BJ (cell line): Measurements from ENCODE around the gene GOLM1. TPM values are rescaled to one million over a fixed set of nuclear protein-coding genes. Genes with fewer than 3 reads are reported as not detected.

ENCODE experiments used
- CTCF ChIA-PET: fragments of 350-600 bp; formaldehyde crosslinking; extraction: SDS; loops from one replicate; lab custom pipeline; 2021; ENCODE audit warnings: antibody characterized with exemption, inconsistent platforms; lab: Yijun Ruan, JAX
- POLR2A ChIA-PET: fragments of 300-600 bp; sonication (Branson Sonifier 250); formaldehyde crosslinking; extraction: SDS; loops from one replicate; lab custom pipeline; 2021; ENCODE audit warnings: antibody characterized with exemption; lab: Charles Lee
- DNase-seq: peaks from one replicate; pipeline ENCODE4 v3.0.0-alpha.2; 2011; ENCODE audit warnings: low read depth
- H3K27me3 ChIP-seq: 2 replicates; pipeline ENCODE4 v1.6.0; 2011; ENCODE audit warnings: low read length; ENCODE audit not compliant: control insufficient read depth, insufficient read depth
- H3K36me3 ChIP-seq: 2 replicates; pipeline ENCODE4 v1.5.1; 2011; ENCODE audit warnings: low read length; ENCODE audit not compliant: control insufficient read depth, insufficient read depth
- H3K4me3 ChIP-seq: 2 replicates; pipeline ENCODE4 v1.5.1; 2011; ENCODE audit warnings: low read depth, mild to moderate bottlenecking, control low read depth, low read length
- polyA plus RNA-seq: library from polyadenylated mRNA; depleted of rRNA; stranded (reverse); fragments of >200 nt; gene quantifications from 2 replicates; pipeline ENCODE4 v1.2.3, GENCODE V29; 2011
- TF ChIP-seq, protein P1 (sequence below): IDR thresholded peaks from 2 replicates; pipeline ENCODE4 v1.5.1; 2011; ENCODE audit warnings: low read depth, mild to moderate bottlenecking, control low read depth, inconsistent platforms, low read length, moderate library complexity; ENCODE audit not compliant: insufficient read depth

Gene GOLM1
- polyA plus RNA-seq, 1 experiment, result 34.7 TPM

DNA sequence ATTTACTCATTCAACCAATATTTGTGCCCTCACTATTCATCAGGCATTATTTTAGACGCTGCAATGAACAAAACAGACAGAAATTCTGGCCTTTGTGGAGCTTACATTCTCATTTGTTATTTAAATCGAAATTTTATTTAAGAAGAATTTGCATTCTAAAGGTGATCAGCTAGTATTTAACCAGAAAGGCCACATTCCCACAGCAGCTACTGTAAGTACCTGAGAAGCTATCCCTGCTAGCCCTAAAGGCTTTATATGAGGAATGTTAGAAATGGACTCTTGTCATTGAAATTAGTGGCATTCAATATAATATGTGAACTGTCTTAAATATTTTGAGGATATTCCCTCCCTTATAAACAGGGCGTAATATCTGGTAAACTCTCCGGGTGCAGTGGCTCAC lies 35.0 kb upstream of the GOLM1 start:
- Histone ChIP-seq H3K36me3 (no peaks in the 10 kb centered on the region), H3K27me3 (peaks cover 2% of the 10 kb centered on the region; the same call in 1 of the 2 replicates), H3K4me3 (no peak overlapping the region)
- TF ChIP-seq, protein P1, sequence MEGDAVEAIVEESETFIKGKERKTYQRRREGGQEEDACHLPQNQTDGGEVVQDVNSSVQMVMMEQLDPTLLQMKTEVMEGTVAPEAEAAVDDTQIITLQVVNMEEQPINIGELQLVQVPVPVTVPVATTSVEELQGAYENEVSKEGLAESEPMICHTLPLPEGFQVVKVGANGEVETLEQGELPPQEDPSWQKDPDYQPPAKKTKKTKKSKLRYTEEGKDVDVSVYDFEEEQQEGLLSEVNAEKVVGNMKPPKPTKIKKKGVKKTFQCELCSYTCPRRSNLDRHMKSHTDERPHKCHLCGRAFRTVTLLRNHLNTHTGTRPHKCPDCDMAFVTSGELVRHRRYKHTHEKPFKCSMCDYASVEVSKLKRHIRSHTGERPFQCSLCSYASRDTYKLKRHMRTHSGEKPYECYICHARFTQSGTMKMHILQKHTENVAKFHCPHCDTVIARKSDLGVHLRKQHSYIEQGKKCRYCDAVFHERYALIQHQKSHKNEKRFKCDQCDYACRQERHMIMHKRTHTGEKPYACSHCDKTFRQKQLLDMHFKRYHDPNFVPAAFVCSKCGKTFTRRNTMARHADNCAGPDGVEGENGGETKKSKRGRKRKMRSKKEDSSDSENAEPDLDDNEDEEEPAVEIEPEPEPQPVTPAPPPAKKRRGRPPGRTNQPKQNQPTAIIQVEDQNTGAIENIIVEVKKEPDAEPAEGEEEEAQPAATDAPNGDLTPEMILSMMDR, result no peak
- no peak for DNase-seq
- POLR2A ChIA-PET, result no interaction called here
- CTCF ChIA-PET, result no interaction called here

DNA sequence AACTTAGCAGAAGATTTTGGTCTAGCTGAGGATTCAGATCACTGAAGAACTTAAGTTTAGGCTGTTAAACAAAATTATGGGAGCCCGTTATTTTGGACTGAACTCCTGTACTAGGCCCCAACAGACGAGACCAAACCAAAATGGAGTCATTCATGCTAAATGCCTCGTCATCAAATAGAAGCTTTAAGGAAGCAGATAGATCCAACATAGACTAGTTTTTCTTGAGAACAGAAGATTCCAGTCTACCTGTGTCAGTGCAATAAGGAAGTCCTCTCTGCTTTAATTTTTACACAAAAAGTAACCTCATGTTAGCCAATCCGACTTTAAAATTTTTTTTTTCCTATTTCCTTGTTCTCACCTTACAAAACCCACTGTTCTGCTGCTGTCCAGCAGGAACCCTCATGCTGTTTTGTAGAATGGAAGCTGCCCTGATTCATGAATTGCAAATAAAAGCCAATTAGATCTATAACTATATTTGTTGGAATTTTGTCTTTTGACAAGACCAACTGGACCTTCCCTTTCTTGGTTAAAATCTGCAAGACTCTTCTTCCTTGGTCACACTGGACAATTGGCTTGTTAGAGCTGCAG lies 29.0 kb upstream of the GOLM1 start:
- peaks cover 2% of the 10 kb centered on the region; the same call in 1 of the 2 replicates for H3K27me3 ChIP-seq
- ChIA-PET CTCF (interaction anchor here (1.1 kb wide), 1 partner anchor 13 kb away, joined by 3 read pairs; no protein-coding TSS in a partner anchor), POLR2A (no interaction called here)
- no peak for DNase-seq
- no peaks in the 10 kb centered on the region for H3K36me3 ChIP-seq
- H3K4me3 ChIP-seq, result no peak overlapping the region
- TF ChIP-seq, protein P1, result no peak

DNA sequence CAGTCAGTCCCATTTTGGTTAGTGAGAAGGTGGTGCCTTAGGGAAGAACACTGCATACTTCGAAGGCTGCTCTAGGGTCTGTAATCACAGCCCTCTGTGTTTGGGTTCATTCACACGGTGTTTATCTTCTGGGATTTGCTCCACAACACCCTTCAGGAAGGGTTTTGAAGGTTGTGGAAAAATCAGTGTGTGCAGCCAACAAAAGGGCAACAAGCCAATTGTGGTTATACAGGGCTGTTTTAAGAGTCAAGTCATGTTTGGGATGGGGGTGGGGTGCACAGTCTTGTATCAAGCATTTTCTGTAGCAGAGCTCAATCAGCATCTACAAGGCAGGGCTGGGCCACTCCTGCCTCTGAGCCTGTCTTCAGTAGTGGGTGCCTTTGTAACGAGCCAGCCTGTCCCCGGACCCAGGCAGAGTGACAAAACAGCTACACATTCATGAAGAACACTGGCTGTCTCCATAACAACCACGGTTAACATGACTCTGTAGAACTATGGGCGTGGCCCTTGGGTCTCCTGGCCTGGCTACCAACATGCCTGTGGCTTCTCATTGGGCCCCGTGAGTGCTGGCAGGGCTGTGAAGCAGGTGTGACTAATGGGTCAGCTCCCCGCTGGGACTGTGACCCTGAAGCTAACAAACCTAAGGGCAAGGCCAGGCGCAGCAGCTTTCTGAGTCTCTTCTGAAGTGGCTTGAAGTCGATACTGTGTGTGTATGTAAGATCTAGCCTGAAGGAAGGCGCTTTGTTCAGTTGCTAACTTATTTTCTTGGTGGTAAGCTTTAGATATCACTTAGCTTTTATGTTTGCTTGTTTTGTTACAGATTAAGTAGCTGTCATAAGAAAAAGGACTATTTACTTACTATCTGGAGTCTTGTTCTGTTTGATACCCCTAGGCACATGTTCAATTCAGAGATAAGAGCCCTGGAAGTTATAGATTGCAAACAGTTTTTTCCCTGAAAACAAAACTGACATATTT lies 27.9 kb upstream of the GOLM1 start:
- ChIA-PET CTCF (interaction anchor here (1.1 kb wide), 1 partner anchor 14 kb away, joined by 3 read pairs; no protein-coding TSS in a partner anchor), POLR2A (no interaction called here)
- Histone ChIP-seq H3K36me3 (no peaks in the 10 kb centered on the region), H3K4me3 (no peak overlapping the region), H3K27me3 (no peaks in the 10 kb centered on the region; the same call in 1 of the 2 replicates)
- TF ChIP-seq, protein P1, result no peak
- DNase-seq, result peak; percentile 19

DNA sequence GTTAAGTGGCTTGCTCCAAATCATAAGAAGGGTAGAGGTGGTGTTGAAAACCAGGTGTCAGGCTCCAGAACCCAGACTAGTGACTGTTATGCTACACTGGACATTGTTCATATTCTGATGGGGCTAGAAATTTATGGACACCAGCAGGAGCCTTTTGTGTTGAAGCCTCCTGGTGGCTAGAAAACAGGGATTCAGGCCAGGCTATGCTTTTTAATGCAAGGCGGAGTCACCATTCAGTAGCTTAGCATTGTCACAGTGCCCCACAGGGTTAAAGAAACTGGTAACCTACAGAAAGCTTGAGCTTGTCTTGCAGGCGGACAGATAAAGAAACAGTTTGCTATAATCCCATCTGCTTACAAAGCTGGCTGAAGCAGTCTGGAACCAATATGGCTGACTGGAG lies 23.0 kb upstream of the GOLM1 start:
- ChIA-PET CTCF (no interaction called here), POLR2A (no interaction called here)
- no peaks in the 10 kb centered on the region for H3K36me3 ChIP-seq
- no peak for DNase-seq
- H3K27me3 ChIP-seq, result no peaks in the 10 kb centered on the region; the same call in none of the 2 replicates
- H3K4me3 ChIP-seq, result no peak overlapping the region
- TF ChIP-seq, protein P1, result no peak

DNA sequence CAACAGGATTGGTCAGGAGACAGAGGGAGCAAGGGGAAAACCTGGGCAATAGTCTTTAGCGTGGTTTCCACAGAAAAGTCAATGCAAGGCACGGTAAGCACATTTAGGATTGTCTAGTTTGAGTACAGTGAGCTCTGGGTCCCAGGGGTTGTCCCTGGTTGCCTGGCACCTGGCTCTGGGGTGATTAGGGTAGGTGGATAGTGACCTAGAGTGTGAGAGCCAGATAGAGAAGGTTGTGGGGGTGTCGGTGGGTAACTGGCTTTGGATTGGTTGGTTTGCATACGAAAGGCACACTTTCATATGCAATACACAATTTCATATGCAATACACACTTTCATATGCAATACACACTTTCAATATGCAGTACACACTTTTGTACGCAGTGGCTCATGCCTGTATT lies 20.1 kb upstream of the GOLM1 start:
- Histone ChIP-seq H3K27me3 (no peaks in the 10 kb centered on the region; the same call in none of the 2 replicates), H3K4me3 (no peak overlapping the region), H3K36me3 (no peaks in the 10 kb centered on the region)
- ChIA-PET POLR2A (interaction anchor here (0.5 to 0.7 kb wide), 2 partner anchors 99 to 990 kb away, joined by 3 to 21 read pairs; no protein-coding TSS in a partner anchor), CTCF (no interaction called here)
- TF ChIP-seq, protein P1, result no peak
- DNase-seq, result no peak
